Tibial artery (tissue), 4 donors: Measurements from ENCODE around the gene GPATCH8.

ENCODE experiments used
- DNase-seq, 2 donors: peaks; one replicate each; pipeline ENCODE4 v3.0.0-alpha.2; 2019
- H3K27ac ChIP-seq, 2 donors: fragments of 200-600 bp; sonication (generic) in 1 of 2; 1 replicate in 1 of 2; 2 replicates in 1 of 2; pipeline ENCODE4 v1.5.1; 2018 to 2019; ENCODE audit warnings: mild to moderate bottlenecking in 1 of 2
- H3K27me3 ChIP-seq, 2 donors: fragments of 200-600 bp; sonication (generic) in 1 of 2; one replicate each; pipeline versions ENCODE4 v1.5.1 to v1.6.0; 2016 to 2019
- H3K36me3 ChIP-seq, 3 donors: fragments of 200-600 bp; sonication (generic) in 2 of 3; one replicate each; pipeline ENCODE4 v1.5.1; 2016 to 2019; ENCODE audit warnings: mild to moderate bottlenecking in 2 of 3
- H3K4me1 ChIP-seq, 4 donors: fragments of 200-600 bp; sonication (generic) in 2 of 4; 1 replicate in 3 of 4; 2 replicates in 1 of 4; pipeline ENCODE4 v1.5.1; 2016 to 2019
- H3K4me3 ChIP-seq, 2 donors: fragments of 200-600 bp; sonication (generic) in 1 of 2; 1 replicate in 1 of 2; 2 replicates in 1 of 2; pipeline ENCODE4 v1.5.1; 2018 to 2019; ENCODE audit warnings: mild to moderate bottlenecking in 2 of 2
- H3K9me3 ChIP-seq, 3 donors: fragments of 200-600 bp; sonication (generic) in 1 of 3; one replicate each; pipeline ENCODE4 v1.5.1; 2016 to 2019
- intact Hi-C: fragments of 100-400 bp; cut with DNase I; formaldehyde crosslinking; loops from one replicate; pipeline ENCODE4 v1.15.0; 2023; ENCODE audit warnings: low total_unique reads
- TF ChIP-seq, protein P1 (sequence below), 2 experiments: fragments of 200-600 bp in 1 of 2; fragments of 450-650 bp in 1 of 2; IDR thresholded peaks; one replicate each; pipeline ENCODE4 v1.5.1; 2017 to 2019; ENCODE audit warnings: antibody characterized with exemption in 2 of 2, mild to moderate bottlenecking in 1 of 2, moderate library complexity in 1 of 2

GPATCH8 gene

DNA sequence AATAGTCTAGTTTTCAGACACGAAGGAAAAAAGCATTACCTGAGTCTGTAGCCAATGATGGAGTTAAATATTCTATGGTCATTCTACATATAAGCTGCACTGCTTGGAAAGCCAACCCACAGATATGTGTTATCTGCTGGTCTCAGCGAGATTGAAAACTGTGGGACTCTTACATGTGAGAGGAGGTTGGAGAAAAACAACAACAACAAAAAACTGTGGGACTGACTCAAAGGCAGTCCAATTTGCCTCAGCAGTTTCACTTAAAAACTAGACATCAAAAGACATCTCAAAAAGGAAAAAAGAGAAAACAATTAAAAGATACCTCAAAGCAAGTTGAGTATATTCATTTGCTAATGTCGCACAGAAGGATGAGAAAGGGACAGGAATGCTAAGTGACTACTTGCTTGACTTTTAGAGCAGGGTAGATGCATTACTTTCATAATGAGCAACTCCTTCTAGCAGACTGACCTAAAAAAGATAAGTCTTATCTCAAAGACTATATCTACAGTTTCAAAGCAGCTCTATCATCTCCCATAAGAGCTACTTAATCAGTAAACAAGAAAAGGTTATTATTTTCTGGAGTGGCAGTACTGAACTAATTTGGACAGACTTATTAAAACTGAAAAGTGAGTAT lies 78.3 kb downstream of the GPATCH8 start:
- TF ChIP-seq, protein P1, sequence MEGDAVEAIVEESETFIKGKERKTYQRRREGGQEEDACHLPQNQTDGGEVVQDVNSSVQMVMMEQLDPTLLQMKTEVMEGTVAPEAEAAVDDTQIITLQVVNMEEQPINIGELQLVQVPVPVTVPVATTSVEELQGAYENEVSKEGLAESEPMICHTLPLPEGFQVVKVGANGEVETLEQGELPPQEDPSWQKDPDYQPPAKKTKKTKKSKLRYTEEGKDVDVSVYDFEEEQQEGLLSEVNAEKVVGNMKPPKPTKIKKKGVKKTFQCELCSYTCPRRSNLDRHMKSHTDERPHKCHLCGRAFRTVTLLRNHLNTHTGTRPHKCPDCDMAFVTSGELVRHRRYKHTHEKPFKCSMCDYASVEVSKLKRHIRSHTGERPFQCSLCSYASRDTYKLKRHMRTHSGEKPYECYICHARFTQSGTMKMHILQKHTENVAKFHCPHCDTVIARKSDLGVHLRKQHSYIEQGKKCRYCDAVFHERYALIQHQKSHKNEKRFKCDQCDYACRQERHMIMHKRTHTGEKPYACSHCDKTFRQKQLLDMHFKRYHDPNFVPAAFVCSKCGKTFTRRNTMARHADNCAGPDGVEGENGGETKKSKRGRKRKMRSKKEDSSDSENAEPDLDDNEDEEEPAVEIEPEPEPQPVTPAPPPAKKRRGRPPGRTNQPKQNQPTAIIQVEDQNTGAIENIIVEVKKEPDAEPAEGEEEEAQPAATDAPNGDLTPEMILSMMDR (IDR thresholded peaks at IDR 0.05) = no peak
- no peaks in the 10 kb centered on the region for H3K4me1 ChIP-seq
- intact Hi-C loops = no loop called here
- H3K27ac ChIP-seq = no peak overlapping the region
- no peaks in the 10 kb centered on the region for H3K27me3 ChIP-seq
- peaks cover 37 to 82% (median 58%) of the 10 kb centered on the region in 3 donors for H3K36me3 ChIP-seq
- DNase-seq = no peak
- no peak overlapping the region for H3K4me3 ChIP-seq
- H3K9me3 ChIP-seq = no peaks in the 10 kb centered on the region

GRCh38 chr17:44417553-44417952 lies 85.7 kb downstream of the GPATCH8 start:
- no peak for DNase-seq
- H3K4me3 ChIP-seq = no peak overlapping the region
- H3K27me3 ChIP-seq = no peaks in the 10 kb centered on the region
- intact Hi-C loops = no loop called here
- no peak overlapping the region for H3K27ac ChIP-seq
- no peaks in the 10 kb centered on the region for H3K9me3 ChIP-seq
- H3K36me3 ChIP-seq = peaks cover 29 to 66% (median 51%) of the 10 kb centered on the region in 3 donors
- TF ChIP-seq, protein P1 (IDR thresholded peaks at IDR 0.05) = no peak
- no peaks in the 10 kb centered on the region for H3K4me1 ChIP-seq

- Histone ChIP-seq H3K36me3 (peaks cover 21 to 63% (median 43%) of the 10 kb centered on the region in 3 donors), H3K27ac (no peak overlapping the region), H3K9me3 (no peaks in the 10 kb centered on the region), H3K4me3 (no peak overlapping the region), H3K27me3 (no peaks in the 10 kb centered on the region), H3K4me1 (no peaks in the 10 kb centered on the region)
- intact Hi-C loops = no loop called here
- TF ChIP-seq, protein P1 (IDR thresholded peaks at IDR 0.05) = no peak
- DNase-seq = no peak
These were observed 86.5 kb downstream of the GPATCH8 start for GRCh38 chr17:44416558-44417289.

- Histone ChIP-seq H3K27me3 (no peaks in the 10 kb centered on the region), H3K4me3 (no peak overlapping the region), H3K4me1 (no peaks in the 10 kb centered on the region), H3K36me3 (peaks cover 11 to 45% (median 24%) of the 10 kb centered on the region in 3 donors), H3K9me3 (no peaks in the 10 kb centered on the region), H3K27ac (no peak overlapping the region)
- DNase-seq = no peak
- intact Hi-C loops = no loop called here
- TF ChIP-seq, protein P1 (IDR thresholded peaks at IDR 0.05) = no peak
These were observed 88.6 kb downstream of the GPATCH8 start for GRCh38 chr17:44414394-44415155.

DNA sequence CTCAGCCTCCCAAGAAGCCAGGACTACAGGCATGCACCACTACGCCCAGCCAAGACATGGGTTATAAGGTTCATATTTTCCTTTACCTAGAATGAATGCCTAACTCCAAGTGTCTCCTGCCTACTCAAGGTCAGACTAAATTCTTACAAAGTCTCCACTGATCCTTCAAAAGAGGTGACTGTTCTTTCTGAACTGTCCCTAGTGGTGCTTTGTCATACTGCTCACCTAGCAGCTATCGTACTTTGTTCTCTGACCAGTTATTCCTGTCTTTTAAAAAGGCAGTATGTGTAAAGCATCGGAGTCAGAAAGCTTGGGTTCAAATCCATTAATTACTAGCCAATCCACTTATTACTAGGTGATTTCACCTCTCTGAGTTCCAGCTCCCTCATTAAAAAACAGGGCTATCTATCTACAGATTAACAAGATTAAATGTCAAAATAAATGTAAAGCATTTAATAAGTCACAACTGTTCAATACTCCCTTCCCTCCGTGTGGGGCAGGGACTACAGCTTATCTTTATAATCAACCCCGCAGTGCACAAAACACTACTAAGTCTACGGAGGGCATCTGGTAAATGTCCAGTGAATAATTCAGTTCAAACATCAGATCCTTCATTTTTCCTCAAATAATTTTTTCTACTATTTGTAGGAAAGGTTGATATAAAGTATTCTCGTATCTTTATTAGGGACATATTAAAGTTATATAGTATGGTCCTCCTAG lies 93.7 kb downstream of the GPATCH8 start:
- peaks cover 13 to 24% (median 14%) of the 10 kb centered on the region in 3 donors for H3K36me3 ChIP-seq
- intact Hi-C loops = no loop called here
- DNase-seq = no peak
- no peaks in the 10 kb centered on the region for H3K9me3 ChIP-seq
- no peaks in the 10 kb centered on the region for H3K4me1 ChIP-seq
- no peak overlapping the region for H3K27ac ChIP-seq
- no peaks in the 10 kb centered on the region for H3K27me3 ChIP-seq
- TF ChIP-seq, protein P1 (IDR thresholded peaks at IDR 0.05) = no peak
- no peak overlapping the region for H3K4me3 ChIP-seq
